GM12873 (cell line): Measurements from ENCODE around the gene CCL3.

Experiments used
- TF ChIP-seq, protein P1 (sequence below): IDR thresholded peaks from 2 replicates; pipeline ENCODE4 v1.5.1; 2012; ENCODE audit warnings: low read depth, mild to moderate bottlenecking, moderate library complexity, low read length, control low read depth; ENCODE audit not compliant: insufficient read depth; ENCODE audit errors: missing control alignments

The CCL3 gene

DNA sequence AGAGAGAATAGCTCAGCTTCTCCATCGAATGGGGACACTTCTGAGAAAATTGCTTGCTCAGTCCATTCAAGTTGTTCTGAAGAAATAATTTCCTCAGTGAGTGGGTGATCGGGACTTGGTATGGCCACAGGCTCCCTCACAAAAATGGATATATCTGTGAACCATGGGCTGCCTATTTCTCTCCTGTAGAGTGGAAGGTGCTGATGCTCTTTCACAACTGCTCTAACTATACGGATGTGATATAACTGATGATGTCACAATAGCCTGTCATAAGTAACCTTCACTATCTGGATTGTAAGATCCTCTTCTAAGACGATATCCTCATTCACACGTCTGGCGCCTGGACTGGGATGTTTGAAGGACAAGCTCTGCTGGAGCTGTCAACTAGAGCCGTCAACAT is 30.5 kb downstream of the CCL3 start:
- TF ChIP-seq, protein P1, sequence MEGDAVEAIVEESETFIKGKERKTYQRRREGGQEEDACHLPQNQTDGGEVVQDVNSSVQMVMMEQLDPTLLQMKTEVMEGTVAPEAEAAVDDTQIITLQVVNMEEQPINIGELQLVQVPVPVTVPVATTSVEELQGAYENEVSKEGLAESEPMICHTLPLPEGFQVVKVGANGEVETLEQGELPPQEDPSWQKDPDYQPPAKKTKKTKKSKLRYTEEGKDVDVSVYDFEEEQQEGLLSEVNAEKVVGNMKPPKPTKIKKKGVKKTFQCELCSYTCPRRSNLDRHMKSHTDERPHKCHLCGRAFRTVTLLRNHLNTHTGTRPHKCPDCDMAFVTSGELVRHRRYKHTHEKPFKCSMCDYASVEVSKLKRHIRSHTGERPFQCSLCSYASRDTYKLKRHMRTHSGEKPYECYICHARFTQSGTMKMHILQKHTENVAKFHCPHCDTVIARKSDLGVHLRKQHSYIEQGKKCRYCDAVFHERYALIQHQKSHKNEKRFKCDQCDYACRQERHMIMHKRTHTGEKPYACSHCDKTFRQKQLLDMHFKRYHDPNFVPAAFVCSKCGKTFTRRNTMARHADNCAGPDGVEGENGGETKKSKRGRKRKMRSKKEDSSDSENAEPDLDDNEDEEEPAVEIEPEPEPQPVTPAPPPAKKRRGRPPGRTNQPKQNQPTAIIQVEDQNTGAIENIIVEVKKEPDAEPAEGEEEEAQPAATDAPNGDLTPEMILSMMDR: no peak

DNA sequence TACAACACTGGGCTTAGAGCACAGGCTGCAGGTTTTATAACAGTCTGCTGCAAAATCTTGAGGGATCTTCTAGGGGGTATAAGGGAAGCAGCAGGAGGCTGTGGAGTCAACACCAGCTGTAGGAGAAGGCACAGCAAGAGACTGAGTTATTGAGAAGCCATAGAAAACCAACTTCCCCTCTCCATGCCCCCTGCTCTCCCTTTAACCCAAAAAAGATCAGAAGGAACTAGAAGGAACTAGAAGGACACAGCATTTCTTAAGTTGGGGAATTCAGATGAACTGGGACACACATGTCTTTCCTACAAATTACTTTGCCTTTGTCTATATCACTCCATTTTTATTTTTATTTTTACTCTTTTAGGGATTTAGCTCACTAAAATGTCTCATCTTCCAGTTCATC is 32.0 kb downstream of the CCL3 start:
- TF ChIP-seq, protein P1: no peak

DNA sequence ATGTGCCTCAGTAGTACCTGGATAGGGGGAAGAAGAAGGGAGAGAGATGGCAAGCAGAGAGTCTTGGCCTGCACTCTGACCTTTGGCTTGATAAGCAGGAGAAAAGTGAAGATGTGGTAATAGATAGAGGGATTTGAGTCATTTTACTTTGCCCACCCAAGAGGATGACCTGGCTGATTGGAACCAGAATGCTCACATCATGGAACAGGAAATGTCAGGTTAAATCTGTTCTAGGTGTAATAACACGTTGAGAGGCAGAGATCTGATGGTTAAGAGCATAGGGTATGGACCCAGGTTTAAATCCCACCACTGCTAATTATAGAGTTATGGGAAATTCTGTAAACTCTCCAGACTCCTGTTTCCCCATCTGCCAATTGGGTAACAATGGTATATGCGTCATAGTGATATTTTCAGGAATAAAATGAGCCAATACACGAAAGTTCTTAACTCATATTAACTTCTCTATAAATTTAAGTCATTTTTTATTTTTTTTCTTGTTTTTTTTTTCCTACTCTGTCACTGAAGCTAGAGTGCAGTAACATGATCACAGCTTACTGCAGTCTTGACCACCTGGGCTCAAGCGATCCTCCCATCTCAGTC is 33.9 kb downstream of the CCL3 start:
- TF ChIP-seq, protein P1: no peak

DNA sequence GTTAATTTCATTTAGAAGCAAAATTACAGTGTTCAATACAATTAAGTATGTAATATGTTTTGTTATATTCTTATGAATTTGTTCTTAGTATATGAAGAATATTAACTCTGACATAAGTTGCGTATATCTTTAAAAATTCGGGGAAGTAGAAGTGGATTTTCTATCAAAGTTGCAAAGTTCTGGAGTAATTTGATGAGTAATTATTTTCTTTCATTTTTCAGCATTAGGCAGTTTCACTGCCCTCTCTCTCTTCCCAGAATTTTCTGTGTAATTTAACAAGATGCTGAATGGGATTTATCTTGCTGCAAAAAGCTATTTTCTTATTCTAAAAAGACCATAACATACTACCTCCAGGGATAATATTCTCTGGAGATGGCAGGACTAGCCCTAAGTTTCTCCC is 34.8 kb downstream of the CCL3 start:
- TF ChIP-seq, protein P1: no peak

DNA sequence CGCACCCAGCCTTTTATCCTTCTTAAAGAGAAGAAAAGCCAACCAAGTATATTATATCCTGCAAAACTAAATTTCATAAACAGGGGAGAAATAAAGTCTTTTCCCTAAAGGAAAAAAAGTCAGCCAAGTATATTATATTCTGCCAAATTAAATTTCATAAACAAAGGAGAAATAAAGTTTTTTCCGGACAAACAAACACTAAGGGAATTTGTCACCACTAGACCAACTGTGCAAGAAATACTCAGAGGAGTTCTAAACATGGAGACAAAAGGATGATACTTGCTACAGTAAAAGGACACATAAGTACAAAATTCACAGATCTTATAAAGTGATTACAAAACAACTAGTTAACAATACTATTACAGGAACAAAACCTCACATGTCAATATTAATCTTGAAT is 40.3 kb downstream of the CCL3 start:
- TF ChIP-seq, protein P1: no peak

DNA sequence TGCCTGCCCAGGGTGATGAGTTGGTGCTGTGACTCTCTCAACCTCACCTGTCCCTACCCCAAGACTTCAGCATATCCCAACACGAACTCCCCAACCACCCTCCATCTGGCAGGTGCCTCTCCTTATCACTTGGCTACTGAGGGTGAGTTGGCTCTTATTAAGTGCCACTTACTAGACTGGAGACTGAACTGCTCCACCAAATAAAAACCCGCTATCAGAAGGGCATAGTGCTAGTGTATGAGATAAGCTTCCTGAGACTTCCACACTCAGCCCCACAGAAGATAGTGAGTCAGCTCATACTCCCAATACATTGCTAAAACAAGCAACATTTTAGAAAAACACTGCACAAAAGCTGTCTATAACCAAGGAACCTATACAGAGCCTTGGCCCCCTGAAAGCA is 41.9 kb downstream of the CCL3 start:
- TF ChIP-seq, protein P1: no peak
